Ishikawa (cell line): Measurements from ENCODE around the gene ZNF280B.

Experiments used
- CEBPB ChIP-seq: IDR thresholded peaks from 2 replicates; pipeline ENCODE4 v1.6.1; 2012
- CREB1 ChIP-seq: IDR thresholded peaks from 2 replicates; pipeline ENCODE4 v1.6.1; 2012; ENCODE audit warnings: low read depth
- EGR1 ChIP-seq: IDR thresholded peaks from 2 replicates; pipeline ENCODE4 v1.6.1; 2012
- EP300 ChIP-seq: IDR thresholded peaks from 2 replicates; pipeline ENCODE4 v1.6.1; 2012; ENCODE audit warnings: borderline replicate concordance
- FOXM1 ChIP-seq: IDR thresholded peaks from 2 replicates; pipeline ENCODE4 v1.6.1; 2012; ENCODE audit warnings: low read depth, borderline replicate concordance
- MAX ChIP-seq: IDR thresholded peaks from 2 replicates; pipeline ENCODE4 v1.6.1; 2012
- NFIC ChIP-seq: IDR thresholded peaks from 2 replicates; pipeline ENCODE4 v1.6.1; 2012
- RAD21 ChIP-seq: IDR thresholded peaks from 2 replicates; pipeline ENCODE4 v1.6.1; 2012; ENCODE audit warnings: low read depth
- REST ChIP-seq: IDR thresholded peaks from 2 replicates; pipeline ENCODE4 v1.6.1; 2012; ENCODE audit warnings: low read depth, mild to moderate bottlenecking
- TAF1 ChIP-seq: IDR thresholded peaks from 2 replicates; pipeline ENCODE4 v1.6.1; 2012; ENCODE audit warnings: low read depth, mild to moderate bottlenecking
- TCF12 ChIP-seq: IDR thresholded peaks from 2 replicates; pipeline ENCODE4 v1.6.1; 2012; ENCODE audit warnings: low read depth
- TEAD4 ChIP-seq: IDR thresholded peaks from 2 replicates; pipeline ENCODE4 v1.6.1; 2012
- YY1 ChIP-seq: IDR thresholded peaks from 2 replicates; pipeline ENCODE4 v1.6.1; 2012; ENCODE audit warnings: low read depth
- ZBTB7A ChIP-seq: IDR thresholded peaks from 2 replicates; pipeline ENCODE4 v1.6.1; 2012; ENCODE audit warnings: low read depth
- TF ChIP-seq, protein P1 (sequence below): IDR thresholded peaks from 2 replicates; pipeline ENCODE4 v1.6.1; 2012

Gene ZNF280B

DNA sequence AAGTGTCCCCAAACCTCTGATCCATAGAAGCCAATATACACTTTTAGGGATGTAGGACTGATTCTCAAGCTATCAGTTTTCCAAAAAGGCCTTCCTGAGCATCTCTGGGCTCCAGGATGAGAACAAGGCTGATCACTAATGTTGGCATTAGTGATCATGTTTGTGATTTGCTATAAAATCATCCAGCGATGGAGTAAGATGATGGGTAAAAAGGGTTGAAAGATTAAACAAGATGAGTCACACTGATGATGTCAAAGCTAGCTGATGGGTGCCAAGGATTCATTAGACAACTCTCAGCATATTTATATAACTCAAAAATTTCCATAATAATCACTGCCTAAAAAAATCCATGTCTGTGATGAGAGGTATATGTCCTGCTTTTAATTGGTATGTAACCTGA is 42.8 kb downstream of the ZNF280B start:
- TF ChIP-seq REST (no peak), TAF1 (no peak), CREB1 (no peak), NFIC (no peak), TCF12 (no peak)

DNA sequence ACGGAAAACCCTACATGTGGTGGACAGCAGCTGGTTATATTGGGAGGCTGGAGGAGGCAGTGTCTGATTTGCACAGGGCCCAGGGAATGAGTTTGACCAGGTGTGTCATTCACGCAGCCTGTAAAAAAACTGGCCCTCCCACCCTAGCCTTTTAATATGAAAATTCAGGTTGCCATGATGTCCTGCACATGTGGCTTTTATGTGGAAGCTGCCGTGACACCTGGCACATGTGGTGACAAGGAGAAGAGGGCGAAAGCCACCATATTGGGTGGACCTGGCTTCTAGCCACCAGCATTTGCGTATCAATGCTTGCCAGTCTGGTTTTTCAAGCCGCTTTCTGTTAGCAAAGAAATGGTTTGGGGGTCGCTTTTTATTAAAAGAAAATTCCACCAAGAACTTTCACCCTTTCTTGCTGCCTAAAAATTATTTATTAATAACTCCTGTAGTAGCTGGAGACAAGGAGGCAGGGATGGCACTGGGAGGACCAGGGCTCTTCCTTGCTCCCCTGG is 43.4 kb downstream of the ZNF280B start:
- TF ChIP-seq TAF1, result no peak

- TF ChIP-seq YY1 (no peak), EP300 (no peak)
Measured at GRCh38 chr22:22464541-22465054, 43.9 kb downstream of the ZNF280B start.

DNA sequence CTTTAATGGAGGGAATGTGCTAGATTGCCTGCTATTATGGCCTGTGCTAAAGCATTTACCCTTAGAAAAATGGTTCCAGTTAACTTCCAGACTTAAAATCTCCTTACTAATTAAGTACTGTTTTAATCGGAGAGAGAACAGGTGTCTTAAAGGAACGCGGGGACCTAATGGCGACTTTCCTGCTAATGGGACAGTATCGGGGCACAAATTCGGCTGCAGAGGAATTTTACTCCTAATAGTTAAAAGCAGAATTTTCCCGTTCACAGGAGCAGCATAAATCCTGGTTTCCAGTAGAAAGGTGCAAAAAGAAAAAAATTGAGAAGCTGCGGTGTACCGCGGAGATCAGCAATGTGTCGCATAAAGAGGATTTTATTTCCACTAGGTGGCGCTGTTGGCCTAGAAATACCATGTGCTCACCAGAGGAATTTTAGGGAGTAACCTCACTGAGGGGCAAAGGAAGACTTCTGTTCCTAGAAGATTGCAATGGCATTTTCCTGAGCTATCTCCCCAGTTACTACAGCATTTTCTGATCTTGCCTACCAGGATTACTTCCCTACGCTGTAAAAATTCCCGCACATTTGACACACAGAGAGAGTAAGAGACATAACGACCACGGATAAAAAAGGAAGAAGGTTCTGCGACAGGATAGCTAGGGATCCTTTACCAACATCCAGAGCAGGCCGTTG is 44.5 kb downstream of the ZNF280B start:
- TF ChIP-seq NFIC, result no peak
- no peak for TF ChIP-seq TEAD4
- TF ChIP-seq RAD21, result peak; percentile 87
- TF ChIP-seq ZBTB7A, result no peak
- no peak for TF ChIP-seq CEBPB
- no peak for TF ChIP-seq TCF12
- TF ChIP-seq TAF1, result no peak
- TF ChIP-seq, protein P1, sequence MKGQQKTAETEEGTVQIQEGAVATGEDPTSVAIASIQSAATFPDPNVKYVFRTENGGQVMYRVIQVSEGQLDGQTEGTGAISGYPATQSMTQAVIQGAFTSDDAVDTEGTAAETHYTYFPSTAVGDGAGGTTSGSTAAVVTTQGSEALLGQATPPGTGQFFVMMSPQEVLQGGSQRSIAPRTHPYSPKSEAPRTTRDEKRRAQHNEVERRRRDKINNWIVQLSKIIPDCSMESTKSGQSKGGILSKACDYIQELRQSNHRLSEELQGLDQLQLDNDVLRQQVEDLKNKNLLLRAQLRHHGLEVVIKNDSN, result no peak
- no peak for TF ChIP-seq YY1

- TF ChIP-seq TAF1 (no peak), CEBPB (no peak), YY1 (no peak), ZBTB7A (no peak), EP300 (no peak), CREB1 (no peak), FOXM1 (no peak), TCF12 (no peak), REST (no peak), MAX (no peak), NFIC (no peak), RAD21 (no peak), EGR1 (no peak), TEAD4 (no peak)
- TF ChIP-seq, protein P1, result no peak
Measured at GRCh38 chr22:22462813-22463567, 45.6 kb downstream of the ZNF280B start.

- TF ChIP-seq TAF1 (no peak), MAX (no peak), CEBPB (no peak), TCF12 (no peak), YY1 (no peak), REST (no peak), TEAD4 (no peak), ZBTB7A (no peak), CREB1 (no peak), EP300 (no peak), EGR1 (no peak), RAD21 (no peak), FOXM1 (no peak), NFIC (no peak)
- TF ChIP-seq, protein P1, result no peak
Measured at GRCh38 chr22:22461583-22461982, 47.0 kb downstream of the ZNF280B start.
